Activated effector memory CD4-positive, alpha-beta T cell treated with Interleukin-2 at 50 U/mL for 16 hours (primary cell): ENCODE data around the gene TMEM178B.
A peak's percentile ranks its signal among the peaks of the same experiment; 100 is the strongest.
"Not testable (repeated sequence)": the region's sequence is repeated elsewhere in the genome, so short reads cannot be mapped to it uniquely, and the experiment has no call there.

Experiments
- DNase-seq: peaks from one replicate; pipeline ENCODE4 v3.0.0-alpha.2; 2020

Gene TMEM178B

GRCh38 chr7:141073641-141074161 is at the start of gene TMEM178B:
Gene TMEM178B (plus strand): TSS chr7:141074064.
- DNase-seq: no peak

DNA sequence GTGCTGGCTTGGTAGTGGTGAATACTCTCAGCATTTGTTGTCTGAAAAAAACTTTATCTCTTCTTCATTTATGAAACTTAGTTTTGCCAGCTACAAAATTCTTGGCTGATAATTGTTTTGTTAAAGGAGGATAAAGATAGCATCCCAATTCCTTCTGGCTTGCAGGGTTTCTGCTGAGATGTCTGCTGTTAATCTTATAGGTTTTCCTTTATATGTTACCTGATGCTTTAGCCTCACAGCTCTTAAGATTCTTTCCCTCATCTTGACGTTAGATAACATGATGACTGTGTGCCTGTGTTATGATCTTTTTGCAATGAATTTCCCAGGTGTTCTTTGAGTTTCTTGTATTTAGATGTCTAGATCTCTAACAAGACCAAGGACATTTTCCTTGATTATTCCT is 49.2 kb upstream of the TMEM178B start:
- no peak for DNase-seq

DNA sequence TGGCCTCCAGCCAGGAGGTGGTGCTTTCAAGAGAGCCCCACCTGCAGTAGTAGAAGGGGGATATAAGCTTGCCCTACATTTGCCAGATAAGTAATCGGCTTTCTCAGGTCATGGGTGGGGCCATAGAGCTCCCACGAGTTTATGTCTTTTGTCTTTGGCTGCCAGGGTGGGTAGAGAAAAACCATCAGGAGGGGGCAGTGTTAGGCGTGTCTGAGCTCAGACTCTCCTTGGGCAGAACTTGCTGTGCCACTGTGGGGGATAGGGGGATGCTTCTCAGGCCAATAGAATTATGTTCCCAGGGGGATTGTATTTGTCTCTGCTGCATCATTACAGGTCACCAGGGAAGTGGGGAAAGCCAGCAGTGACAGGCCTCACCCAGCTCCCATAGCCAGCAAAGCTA is 46.8 kb upstream of the TMEM178B start:
- no peak for DNase-seq

- DNase-seq: no peak
These were observed 45.1 kb upstream of the TMEM178B start for GRCh38 chr7:141028767-141029166.

DNA sequence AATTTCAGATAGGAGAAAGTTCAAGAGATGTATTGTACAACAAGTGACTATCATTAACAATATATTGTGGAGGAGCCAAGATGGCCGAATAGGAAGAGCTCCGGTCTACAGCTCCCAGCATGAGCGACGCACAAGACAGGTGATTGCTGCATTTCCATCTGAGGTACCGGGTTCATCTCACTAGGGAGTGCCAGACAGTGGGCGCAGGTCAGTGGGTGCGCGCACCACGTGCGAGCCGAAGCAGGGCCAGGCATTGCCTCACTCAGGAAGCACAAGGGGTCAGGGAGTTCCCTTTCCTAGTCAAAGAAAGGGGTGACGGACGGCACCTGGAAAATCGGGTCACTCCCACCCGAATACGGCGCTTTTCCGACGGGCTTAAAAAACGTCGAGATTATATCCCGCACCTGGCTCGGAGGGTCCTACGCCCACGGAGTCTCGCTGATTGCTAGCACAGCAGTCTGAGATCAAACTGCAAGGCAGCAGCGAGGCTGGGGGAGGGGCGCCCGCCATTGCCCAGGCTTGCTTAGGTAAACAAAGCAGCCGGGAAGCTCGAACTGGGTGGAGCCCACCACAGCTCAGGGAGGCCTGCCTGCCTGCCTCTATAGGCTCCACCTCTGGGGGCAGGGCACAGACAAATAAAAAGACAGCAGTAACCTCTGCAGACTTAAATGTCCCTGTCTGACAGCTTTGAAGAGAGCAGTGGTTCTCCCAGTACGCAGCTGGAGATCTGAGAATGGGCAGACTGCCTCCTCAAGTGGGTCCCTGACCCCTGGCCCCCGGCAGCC is 41.1 kb upstream of the TMEM178B start:
- DNase-seq: not testable (repeated sequence)

GRCh38 chr7:141038100-141038499 is 35.8 kb upstream of the TMEM178B start:
- not testable (repeated sequence) for DNase-seq

DNA sequence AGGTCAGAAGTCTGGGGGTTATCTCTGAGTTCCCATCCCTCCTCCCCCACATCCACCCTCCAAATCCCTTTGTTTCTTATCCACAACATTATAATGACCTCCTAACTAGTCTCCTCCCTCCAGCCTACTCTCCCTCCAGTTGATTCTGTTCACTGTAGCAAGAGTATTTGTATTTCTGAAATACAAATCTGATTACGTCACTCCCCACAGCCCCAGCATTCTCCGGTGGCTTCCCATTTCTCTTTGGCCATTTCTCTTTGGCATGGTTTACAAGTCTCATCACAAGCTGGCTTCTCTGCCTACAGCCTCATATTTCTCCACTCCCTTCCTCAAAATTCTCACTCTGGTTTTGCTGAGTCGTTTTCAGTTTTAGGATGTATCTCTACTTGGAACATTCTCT is 34.5 kb upstream of the TMEM178B start:
- no peak for DNase-seq

DNA sequence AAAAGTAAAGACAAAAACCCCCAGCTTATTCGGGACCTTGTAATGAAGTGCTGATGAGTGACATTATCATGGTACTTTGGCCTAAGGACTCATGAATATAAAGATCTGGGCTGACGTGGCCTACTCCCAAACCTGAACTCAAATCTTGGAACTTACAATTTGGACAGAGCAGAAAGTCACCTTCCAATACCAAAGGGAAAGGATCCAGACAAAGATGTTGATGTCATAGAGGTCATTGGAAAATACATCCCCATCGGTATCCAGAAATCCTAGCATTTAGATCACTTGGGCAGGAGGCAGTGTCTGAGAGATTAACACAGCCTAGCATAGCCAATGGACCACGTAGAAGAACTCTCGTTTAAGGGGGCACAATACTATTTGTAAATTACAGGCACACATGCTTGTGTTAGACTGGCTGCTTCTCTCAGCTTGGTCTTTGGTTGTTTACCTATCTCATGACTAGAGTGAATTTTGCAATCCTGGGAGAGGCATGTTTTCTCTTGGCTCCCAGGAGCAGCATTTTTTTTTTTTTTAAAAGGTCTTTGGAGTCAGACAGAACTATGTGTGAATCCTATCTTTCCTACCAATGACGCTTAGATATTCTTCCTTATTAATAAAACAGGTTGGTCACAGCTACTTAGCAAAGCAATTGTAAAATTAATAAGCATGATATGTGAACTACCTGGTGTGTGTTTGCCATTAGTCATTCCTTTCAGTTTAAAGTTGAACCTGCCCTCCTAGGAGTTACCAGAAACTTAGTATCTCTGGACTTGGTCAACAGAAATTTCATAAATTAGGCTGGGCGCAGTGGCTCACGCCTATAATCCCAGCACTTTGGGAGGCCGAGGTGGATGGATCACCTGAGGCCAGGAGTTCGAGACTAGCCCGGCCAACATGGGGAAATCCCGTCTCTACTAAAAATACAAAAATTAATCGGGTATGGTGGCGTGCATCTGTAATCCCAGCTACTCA is 31.4 kb upstream of the TMEM178B start:
- DNase-seq: no peak

DNA sequence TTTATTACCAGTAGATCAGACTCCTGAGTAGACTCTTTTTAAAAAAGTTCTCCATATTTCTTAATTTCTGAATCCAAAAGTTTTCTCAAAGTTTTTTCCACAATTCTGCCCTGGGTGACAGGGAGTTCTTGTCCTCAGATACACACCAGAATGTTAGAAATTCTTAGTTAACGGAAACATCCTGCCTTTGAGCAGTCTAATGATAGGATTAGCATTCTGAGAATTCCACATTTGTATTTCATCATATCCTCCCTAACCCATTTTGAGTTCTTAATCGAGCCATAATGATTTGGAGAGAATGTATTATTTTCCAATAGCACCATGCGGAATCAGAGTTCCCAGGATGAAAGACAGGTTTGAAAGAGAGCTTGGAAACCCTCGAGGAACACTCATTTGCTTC is 30.2 kb upstream of the TMEM178B start:
- DNase-seq: no peak

DNA sequence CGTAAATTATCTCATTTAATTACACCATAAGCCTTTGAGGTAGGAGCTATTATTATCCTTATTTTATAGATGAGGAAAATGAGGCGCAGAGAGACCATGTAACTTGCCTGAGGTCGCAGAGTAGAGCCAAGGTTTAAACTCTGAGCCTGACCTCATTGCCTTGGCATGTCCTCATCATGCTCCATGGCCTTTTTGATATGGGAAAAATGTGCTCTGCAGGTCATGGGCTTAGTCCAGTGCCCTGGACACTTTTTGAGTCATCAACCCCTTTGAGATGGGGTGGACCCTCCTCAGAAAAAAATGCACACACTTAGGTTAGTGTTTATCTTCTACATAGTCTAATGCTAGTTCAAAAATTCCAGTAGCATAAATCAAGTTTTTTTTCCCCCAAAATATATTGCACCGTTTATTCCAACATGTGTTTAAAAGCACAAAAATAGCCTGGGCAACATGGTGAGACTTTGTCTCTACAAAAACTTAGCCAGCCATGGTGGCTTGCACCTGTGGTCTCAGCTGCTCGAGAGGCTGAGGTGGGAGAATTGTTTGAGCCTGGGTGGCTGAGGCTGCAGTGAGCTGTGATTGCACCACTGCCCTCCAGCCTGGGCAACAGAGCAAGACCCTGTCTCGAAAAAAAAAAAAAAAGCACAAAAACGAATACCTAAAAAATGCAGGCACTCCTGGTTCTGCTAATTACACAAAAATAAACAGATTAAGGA is 28.6 kb upstream of the TMEM178B start:
- DNase-seq: no peak

GRCh38 chr7:141045842-141046620 is 27.8 kb upstream of the TMEM178B start:
- no peak for DNase-seq

- peak; percentile 61 for DNase-seq
These were observed 20.2 kb upstream of the TMEM178B start for GRCh38 chr7:141053626-141054025.

GRCh38 chr7:141055146-141055545 is 18.7 kb upstream of the TMEM178B start:
- DNase-seq: no peak

DNA sequence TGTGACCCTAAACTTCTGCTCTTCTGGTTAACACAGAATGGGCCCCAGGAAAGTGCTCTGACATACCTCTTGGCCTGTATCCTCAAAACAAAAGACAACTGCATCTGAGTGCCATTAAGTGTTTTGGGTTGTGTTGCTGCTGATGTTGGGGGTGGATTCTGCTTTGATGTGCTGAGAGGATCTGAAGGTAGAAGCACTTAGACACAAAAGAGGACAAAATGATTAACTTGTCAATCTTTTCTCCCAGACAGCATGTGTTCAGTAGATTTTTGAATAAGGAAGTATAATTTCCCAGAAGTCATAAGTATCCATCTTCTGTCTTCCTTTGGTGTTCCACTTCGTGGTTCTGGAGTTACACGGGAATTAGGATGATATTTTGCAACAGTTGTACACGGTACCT is 16.1 kb upstream of the TMEM178B start:
- DNase-seq: no peak

GRCh38 chr7:141067856-141068255 is 6.0 kb upstream of the TMEM178B start:
- not testable (repeated sequence) for DNase-seq

DNA sequence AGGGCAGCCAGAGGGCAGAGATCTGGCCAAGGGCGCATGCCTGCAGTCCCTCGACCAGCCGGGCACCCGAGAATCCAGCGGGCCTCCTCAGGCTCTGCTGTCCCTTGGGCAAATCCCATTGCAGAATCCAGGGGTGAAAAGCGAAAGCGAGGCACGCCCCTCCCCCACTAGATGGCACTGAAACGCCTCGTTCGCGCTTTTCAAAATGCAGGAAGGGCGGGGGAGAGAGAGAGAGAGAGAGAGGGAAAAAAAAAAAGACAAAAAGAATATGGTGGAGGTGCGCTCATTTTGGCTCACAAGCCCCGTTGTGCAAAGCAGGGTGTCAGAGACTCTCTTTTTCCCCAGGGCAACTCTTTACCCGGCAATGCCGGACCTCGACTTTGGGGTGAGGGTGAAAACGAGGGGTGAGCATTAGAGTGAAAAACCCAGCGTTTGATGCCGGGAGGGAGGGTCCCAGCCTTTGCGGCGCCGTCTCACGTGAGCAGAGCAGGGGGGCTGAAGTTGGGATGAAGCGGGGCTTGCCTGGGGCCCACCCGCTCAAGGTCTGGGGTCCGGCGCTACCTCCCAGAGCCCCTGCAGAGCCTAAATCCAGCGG is 2.5 kb upstream of the TMEM178B start:
- DNase-seq: peak; percentile 18

DNA sequence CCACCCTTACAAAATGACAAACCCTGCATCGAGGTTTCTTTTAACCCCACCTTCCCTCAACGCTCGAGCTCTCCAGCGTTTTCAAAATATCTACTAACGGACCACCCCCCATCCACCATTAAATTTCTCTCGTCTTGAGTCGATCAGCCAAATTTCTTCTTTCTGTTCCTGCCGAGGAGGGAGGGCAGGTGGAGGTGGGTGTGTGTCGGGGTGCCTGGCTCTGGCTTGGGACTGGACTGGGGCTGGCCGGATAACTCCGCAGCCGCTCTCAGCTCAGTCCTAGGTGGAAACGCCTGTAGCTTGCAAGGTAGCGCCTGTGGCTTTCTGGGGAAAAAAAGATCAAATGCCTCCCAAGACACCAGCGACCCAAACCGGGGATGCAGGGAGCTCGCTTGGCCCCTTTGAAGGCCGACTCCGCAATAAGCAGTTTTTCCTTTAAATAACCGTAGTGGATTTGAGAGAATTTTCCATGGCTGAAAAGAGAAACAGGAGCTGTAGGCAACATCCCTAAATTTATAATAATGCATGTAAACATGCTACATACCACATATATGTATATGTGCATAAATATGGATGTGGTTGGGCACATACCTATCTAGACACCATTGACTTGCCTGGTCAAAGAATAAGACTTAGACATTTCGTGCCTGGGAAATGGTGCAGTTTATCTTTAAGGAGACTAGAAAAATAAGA is 1.9 kb upstream of the TMEM178B start:
- no peak for DNase-seq

GRCh38 chr7:141072548-141073172 is 1.2 kb upstream of the TMEM178B start:
- peak; percentile 8 for DNase-seq

GRCh38 chr7:141073173-141073640 is 657 bp upstream of the TMEM178B start:
- peak; percentile 5 for DNase-seq
